Testis (tissue), 2 donors: ENCODE measurements around the gene IZUMO2.

Experiments used
- CTCF ChIP-seq, 3 experiments: fragments of 450-650 bp in 2 of 3; fragments of 200-600 bp in 1 of 3; sonication (generic) in 1 of 3; IDR thresholded peaks; one replicate each; pipeline ENCODE4 v1.5.1; 2016 to 2019; ENCODE audit warnings: antibody characterized with exemption in 3 of 3, mild to moderate bottlenecking in 2 of 3, moderate library complexity in 1 of 3
- POLR2A ChIP-seq: fragments of 450-650 bp; IDR thresholded peaks from one replicate; pipeline ENCODE4 v1.6.1; 2017; ENCODE audit warnings: antibody characterized with exemption, mild to moderate bottlenecking, moderate library complexity

GRCh38 chr19:50199259-50199555 lies 36.1 kb upstream of the IZUMO2 start:
- TF ChIP-seq POLR2A = no peak
- no peak for TF ChIP-seq CTCF (IDR thresholded peaks at IDR 0.05)
